ENCODE measurements around the gene RFC2.

DNA sequence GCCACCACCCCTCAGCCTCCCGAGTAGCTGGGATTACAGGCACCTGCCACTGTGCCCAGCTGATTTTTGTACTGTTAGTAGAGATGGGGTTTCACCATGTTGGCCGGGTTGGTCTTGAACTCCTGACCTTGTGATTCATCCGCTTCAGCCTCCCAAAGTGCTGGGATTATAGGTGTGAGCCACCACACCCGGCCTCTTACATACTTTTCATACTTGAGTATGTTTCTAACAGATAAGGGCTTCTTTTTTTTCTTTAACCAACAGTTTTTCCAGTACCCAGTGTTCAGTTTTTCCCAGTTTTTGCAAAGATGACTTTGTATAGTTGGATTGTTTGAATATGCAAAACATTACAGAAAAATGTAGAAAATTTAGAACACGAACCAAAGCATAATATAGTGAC lies 72.4 kb downstream of the RFC2 start:
- no peak for TF ChIP-seq EZH2phosphoT487 (IDR thresholded peaks at IDR 0.05; ENCODE audit: insufficient read depth, low read depth)
- no peak for TF ChIP-seq EZH2 (IDR thresholded peaks at IDR 0.05; ENCODE audit: insufficient read depth, poor library complexity, severe bottlenecking)

All from GM23248 (cell line).